Stimulated activated CD4-positive, alpha-beta T cell treated with anti-CD3 and anti-CD28 coated beads, TNF-alpha, amount 100 ng/mL, for 4 hours (primary cell): ENCODE results near the gene KDM2B.
"Not testable (repeated sequence)": the region's sequence is repeated elsewhere in the genome, so short reads cannot be mapped to it uniquely, and the experiment has no call there.

ENCODE experiments used
- DNase-seq, 3 experiments: peaks; one replicate each; pipeline ENCODE4 v3.0.0-alpha.2; 2020; ENCODE audit warnings: low read depth in 3 of 3

The KDM2B gene

GRCh38 chr12:121584885-121585284 is 4.1 kb upstream of the KDM2B start:
- DNase-seq = not testable (repeated sequence)

- DNase-seq = not testable (repeated sequence)
These were observed 2.5 kb upstream of the KDM2B start for GRCh38 chr12:121583334-121583661.

GRCh38 chr12:121582583-121583333 is 1.9 kb upstream of the KDM2B start:
- no peak for DNase-seq

GRCh38 chr12:121581686-121582429 is 1.0 kb upstream of the KDM2B start:
- DNase-seq = no peak

GRCh38 chr12:121579981-121580868 is 598 bp downstream of the KDM2B start:
- peak; percentile 36 to 50 (median 44) for DNase-seq

- peak in 1 of 3 experiments; percentile 24 for DNase-seq
These were observed 1.5 kb downstream of the KDM2B start for GRCh38 chr12:121579190-121579791.

GRCh38 chr12:121578230-121579189 is 2.3 kb downstream of the KDM2B start:
- DNase-seq = no peak

GRCh38 chr12:121577443-121578180 is 3.2 kb downstream of the KDM2B start:
- DNase-seq = no peak

GRCh38 chr12:121576851-121577391 is 3.9 kb downstream of the KDM2B start:
- DNase-seq = no peak

- no peak for DNase-seq
These were observed 4.7 kb downstream of the KDM2B start for GRCh38 chr12:121575952-121576625.

- DNase-seq = no peak
These were observed 5.8 kb downstream of the KDM2B start for GRCh38 chr12:121575051-121575450.

- DNase-seq = no peak
These were observed 6.8 kb downstream of the KDM2B start for GRCh38 chr12:121574025-121574424.

- DNase-seq = no peak
These were observed 8.9 kb downstream of the KDM2B start for GRCh38 chr12:121571920-121572319.

GRCh38 chr12:121570467-121571283 is 10.1 kb downstream of the KDM2B start:
- DNase-seq = no peak

- no peak for DNase-seq
These were observed 11.7 kb downstream of the KDM2B start for GRCh38 chr12:121568971-121569751.

- DNase-seq = no peak
These were observed 12.3 kb downstream of the KDM2B start for GRCh38 chr12:121568518-121568917.

- DNase-seq = no peak
These were observed 15.7 kb downstream of the KDM2B start for GRCh38 chr12:121565076-121565475.
